ENCODE results near the gene TSPAN1.

Gene TSPAN1

GRCh38 chr1:46166521-46167462, 8.1 kb upstream of the TSPAN1 start:
- peak; percentile 62 for DNase-seq

- no peak for DNase-seq
Measured at GRCh38 chr1:46168477-46168876, 6.4 kb upstream of the TSPAN1 start.

DNA sequence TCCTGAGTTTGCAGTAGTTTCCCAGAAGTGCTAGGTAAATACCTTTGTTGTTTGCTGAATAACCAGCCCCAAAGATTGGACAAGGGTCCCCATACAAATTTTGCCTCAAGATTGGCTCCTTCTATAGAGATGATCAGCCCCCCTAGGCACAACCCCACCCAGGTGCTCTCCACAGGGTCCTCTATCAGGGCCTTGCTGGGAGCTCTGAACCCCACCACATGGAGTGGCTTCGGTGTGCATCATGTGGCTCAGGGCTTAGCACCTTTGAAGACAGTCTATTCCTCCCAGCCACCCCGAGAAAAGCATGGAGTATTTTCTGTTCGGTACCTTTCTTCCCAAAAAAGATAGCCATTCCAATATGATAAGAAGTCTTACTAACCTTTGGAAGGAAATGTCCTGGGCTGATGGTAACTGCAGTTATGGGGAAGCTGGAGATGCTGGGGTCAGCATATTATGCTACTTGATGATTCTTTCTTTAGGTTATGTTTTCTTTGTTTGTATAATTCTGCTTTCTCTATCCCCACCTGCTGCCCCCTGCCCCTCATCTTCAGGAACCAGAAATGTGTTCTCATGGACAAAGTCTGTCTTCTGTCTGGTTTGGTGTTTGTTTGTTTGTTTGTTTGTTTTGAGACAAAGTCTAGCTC, 5.0 kb upstream of the TSPAN1 start:
- DNase-seq = no peak

DNA sequence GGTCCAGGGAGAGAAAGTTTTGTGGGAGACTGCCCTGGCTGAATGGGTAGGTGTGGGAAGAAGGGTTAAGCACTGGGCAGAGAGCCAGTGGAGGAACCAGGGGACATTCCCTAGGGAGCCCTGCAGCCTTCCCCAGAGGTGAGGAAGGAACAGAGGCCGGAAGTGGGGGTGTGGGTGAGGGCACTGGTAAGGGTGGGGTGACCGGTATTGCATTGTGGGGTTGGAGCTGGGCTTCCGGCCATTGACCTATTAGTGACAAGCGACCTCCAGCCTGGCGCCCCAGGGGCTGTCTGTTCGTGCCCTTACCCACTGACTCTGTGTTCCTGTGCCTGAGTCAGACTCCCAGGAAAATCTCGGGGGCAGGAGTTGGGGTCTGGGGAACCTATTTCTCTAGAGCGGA, 3.5 kb upstream of the TSPAN1 start:
- no peak for DNase-seq

- DNase-seq = no peak
Measured at GRCh38 chr1:46171871-46172270, 3.0 kb upstream of the TSPAN1 start.

- DNase-seq = no peak
Measured at GRCh38 chr1:46172321-46172720, 2.6 kb upstream of the TSPAN1 start.

GRCh38 chr1:46173361-46173856, 1.5 kb upstream of the TSPAN1 start:
- DNase-seq = no peak

DNA sequence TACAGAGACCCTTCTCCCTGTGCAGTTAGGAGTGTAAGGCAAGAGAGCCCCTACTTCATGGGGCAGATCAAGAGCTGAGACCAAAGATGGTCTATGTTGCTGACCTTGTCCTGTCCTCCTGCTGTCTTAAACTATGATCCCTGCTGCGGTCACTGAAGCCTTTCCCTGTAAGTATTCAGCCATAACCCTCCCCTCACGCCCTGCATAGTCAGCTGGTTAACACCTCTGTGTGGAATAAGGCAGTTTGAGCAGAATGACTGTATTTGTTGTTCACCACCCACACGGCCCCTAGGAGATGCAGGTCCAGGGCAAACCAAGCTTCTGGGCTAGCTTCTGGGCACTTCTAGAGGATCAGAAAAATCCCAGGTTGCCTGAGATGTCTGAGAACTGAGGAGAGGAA, 356 bp downstream of the TSPAN1 start:
- DNase-seq = no peak

DNA sequence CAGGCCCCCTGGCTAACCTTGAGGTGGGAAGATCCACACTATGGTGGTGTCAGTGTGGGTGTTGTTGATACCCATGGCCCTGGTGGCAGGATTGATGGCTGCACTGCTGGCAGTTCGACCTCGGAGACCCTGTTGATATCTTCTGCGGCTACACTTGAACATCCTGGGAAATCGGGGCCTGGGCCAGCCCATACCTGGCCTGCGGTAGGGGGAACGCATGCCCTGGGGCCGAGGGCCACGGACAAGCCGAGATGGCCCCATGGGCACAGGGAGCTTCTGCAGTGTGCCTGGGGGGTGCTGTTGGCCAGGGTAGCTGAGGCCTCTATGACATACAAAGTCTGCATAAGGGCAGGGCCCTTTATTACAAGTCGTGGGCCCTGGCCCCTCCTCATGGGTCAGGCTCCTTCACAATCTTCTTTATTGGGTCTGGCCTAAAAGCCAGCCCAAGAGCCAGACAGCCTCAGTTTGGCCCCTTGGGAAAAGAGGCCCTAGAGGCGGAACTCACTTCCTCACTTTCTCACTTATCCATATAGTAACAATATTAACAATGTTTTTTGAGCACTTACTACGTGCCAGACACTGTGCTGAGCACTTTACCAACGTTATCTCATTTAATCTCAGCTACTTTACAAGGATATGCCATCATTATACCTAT, 1.5 kb downstream of the TSPAN1 start, which contains the start of gene P3R3URF:
Gene P3R3URF (minus strand): TSS at position 278 of the 655 bp plus-strand sequence. CDS start 17 bp downstream, at position 261.
- DNase-seq = no peak

GRCh38 chr1:46179138-46180081, 4.5 kb downstream of the TSPAN1 start:
- DNase-seq = peak; percentile 89

GRCh38 chr1:46180082-46180616, 5.3 kb downstream of the TSPAN1 start:
- DNase-seq = no peak

DNA sequence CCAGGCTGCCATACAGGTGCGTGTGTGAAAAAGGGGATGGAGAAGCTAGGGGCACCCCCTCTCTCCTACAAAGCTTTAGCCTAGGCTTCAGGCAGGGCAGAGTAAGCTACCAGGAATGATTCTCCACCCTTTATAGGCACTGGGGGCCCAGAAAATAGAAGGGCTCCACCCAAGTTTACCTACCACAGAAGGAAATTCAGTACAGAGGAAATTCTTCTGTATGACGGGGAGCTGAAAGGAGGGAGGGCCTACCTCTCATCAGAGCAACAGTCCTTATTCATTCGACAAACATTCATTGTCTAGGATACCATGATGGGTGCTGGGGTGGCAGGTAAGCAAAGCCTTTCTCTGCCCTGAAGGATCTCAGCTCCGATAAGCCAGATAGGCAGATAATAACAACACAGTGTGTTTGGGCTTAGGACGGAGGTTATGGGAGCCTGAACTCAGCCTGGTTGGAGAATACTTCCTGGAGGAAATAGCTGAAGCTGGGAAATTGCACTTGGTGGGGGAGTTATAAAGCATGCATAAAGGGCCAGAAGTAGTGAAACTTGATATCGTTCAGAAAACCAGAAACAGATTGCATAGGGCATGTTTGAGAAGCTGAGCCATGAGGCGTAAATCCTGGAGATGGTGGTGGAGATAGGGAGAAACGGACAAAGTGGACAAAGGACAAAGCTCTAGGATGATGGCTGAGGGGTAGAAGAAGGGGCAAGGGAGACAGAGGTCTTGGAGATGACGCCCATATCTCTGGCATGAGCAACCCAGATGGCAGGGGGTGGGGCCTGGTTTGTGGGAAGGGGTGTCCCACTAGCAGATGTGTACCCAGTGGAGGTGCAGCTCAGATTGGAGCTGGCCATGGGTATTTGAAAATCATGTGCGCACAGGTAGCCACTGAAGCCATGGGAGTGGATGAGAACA, 6.7 kb downstream of the TSPAN1 start:
- DNase-seq = no peak

GRCh38 chr1:46183079-46183847, 8.4 kb downstream of the TSPAN1 start:
- DNase-seq = peak; percentile 78

DNA sequence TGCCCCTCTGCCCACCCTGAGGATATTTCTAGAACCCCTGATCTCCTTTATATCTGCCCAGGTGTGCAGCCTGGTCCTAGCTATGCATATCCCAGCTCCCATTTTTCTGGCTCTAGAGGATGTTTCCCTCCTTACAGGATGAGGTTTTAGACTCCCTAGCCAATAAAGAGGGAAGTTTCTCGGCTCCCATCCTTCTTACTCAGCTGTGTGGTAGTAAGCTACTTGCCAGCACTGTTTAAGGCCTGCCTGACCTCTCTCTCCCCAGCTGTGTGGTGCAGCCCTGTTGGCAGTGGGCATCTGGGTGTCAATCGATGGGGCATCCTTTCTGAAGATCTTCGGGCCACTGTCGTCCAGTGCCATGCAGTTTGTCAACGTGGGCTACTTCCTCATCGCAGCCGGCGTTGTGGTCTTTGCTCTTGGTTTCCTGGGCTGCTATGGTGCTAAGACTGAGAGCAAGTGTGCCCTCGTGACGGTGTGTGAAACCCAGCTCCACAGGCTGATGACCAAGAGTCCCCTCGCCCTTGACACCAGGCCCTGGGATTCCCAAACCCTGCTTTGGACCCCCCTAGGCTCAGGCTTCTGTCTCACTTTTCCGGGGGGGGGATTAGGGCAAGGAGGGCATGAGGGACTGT, 9.2 kb downstream of the TSPAN1 start:
- no peak for DNase-seq

GRCh38 chr1:46184920-46185658, 10.2 kb downstream of the TSPAN1 start:
- DNase-seq = no peak

DNA sequence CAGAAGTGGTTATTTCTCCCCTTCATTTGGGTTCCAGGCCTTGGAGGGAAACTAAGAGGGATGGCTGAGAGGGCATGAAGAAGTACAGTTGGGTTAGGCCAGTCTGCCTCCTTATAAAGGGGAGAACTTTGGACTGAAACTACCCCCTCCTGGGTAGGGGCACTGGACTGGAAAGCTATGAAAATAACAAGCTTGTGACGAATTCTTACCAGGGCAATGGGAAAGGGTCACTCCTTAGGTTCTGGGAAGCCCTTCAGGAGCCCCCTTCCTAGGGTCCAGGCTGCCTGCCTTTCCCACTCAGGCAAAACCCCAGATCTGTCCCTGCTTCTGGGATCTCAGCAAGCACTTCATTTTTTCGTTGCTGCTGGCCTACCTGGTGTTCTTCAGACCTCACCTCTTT, 11.2 kb downstream of the TSPAN1 start:
- DNase-seq = no peak

DNA sequence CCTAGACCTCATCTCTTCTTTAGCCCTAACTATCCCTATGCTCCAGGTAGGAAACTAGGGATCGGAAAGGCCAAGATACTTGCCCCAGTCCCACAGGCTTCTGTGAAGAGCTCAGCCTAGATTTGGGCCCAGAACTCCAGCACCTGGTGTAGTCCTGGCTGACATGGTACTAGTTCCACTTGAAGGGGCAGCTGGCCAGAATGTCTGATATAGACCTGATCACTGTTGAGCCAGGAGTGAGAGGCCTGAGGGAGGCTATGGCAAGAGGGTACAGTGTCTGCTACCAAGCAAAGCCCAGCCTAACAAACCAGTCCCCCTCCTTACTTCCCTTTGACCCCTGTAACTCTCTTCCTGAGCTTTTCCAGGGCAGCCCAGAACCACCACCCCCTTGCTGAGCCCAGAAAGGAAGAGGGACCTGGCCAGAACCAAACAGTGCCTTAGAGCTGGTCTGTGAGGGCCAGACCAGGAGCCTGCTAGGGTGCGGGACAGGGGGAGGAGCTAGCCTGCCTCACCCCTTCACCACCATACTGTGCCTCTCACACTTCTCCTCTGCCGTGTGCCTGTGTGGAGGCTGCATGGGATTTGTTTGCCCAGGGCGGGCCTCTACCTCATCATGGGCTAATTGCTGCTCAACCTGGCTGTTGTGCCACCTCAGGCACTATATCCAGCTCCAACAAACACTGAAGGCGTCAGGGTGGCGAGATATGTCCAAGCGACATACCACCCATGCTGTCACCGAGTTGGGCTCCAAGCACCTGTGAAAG, 12.4 kb downstream of the TSPAN1 start:
- DNase-seq = no peak
